ENCODE results near the gene LYL1. TPM values are rescaled to one million over a fixed set of nuclear protein-coding genes. Genes with fewer than 3 reads are reported as not detected.

The LYL1 gene
- total RNA-seq, 1 donor from 2014 or later, result 9.4 TPM

DNA sequence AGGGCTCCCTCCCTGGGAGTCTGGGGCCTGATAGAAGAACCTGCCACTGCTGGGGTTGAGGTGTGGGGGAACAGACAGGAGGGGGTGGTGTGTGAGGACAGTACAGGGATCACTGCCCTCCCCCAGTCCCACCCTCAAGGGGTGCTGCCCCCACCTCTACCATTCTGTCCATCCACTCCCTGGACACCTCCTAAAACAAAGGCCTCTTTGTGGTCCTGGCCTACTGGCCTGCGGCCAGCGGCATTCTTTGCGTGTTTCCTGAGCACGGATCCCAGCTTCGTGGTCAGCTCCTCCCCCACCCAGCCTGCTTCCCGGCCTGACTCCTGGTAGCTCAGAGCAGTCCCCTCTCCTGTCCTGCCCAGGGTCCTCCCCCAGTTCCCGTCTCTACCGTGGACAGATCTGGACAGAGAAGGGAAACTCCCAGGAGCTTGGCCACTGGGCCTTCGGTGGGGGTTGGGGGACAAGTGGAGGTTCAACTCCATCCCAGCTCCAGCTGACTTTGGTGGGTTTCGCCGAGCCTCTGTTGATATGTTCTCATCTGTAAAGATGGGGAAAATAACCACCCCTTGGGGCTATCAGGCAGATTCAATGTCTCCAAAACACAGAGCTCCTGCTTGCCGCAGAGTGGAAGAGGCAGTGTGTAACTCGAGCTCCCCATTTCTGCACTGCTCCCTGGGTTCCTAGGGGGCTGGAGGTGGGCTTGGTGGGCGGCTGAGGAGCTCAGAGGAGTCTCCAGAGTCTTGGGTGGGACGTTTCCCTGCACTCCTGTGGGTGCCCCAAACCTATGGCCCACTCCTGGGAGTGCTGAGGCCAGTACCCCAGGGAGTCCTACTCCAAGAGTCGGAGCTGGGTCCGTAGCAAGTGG is 48.7 kb downstream of the LYL1 start:
- intact Hi-C loops (cut with DNase I), result loop anchor here (1.0 to 10.0 kb wide), 3 partner anchors 15 to 791 kb away; no protein-coding TSS in a partner anchor
- DNase-seq (ENCODE audit: low spot score), result peak; percentile 94

DNA sequence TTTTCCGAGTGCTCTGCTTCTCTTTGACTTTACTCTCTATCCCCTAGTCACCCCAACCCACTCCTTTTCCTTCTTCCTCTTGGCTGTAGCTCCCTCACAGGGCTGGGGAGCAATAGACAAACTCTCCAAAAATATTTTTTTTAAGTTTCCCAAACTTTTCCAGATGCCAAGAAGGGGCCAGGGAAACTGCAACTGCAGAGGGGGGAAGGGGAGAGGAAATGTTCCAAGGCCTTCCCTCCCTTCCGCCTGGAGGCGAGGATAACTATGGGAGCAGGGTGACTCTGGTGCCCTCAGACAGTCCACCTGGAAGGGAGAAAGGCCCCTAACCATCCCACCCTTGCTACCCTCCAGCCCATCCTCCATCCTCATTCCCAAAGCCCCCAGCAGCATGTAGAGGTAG is 49.4 kb downstream of the LYL1 start:
- intact Hi-C loops (cut with DNase I), result loop anchor here (2.0 to 10.0 kb wide), 2 partner anchors 14 to 792 kb away; no protein-coding TSS in a partner anchor
- DNase-seq (ENCODE audit: low spot score), result no peak

- no peak for DNase-seq (ENCODE audit: low spot score)
- intact Hi-C loops (cut with DNase I), result loop anchor here (2.0 to 10.0 kb wide), 2 partner anchors 14 to 792 kb away; no protein-coding TSS in a partner anchor
Measured at GRCh38 chr19:13052447-13053175, 50.0 kb downstream of the LYL1 start.

DNA sequence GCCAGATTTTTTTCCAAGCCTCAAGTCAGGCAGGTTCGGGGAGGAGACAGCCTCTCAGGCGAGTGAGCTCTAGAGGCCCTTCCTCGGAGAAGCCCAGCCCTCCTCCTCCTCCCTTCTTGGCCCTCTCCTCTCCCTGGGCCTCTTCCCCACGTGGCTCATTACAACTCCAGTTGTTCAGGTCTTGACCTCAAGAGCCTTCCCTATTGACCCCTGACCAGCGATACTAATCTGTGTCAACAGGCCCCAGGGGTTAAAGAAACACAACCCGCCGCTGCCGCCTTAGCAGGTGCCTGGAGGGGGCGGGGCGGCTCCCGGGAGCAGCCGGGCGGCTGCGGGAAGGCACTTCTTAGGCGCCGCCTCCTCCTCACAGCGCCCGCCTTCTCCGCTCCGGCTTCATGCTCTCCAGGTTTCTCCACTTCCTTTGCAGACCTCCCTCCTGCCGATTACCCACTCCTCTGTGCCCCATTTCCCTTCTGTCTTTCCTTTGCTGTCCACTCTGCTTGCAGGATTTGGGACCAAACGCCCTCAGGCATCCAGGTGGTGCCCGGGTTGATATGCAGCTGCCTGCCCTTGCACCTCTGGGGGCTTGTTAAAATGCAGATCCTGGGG is 51.0 kb downstream of the LYL1 start:
- no peak for DNase-seq (ENCODE audit: low spot score)
- intact Hi-C loops (cut with DNase I), result loop anchor here (2.0 to 10.0 kb wide), 2 partner anchors 13 to 793 kb away; no protein-coding TSS in a partner anchor

- intact Hi-C loops (cut with DNase I), result loop anchor here (10.0 kb wide), 1 partner anchor 795 kb away; no protein-coding TSS in a partner anchor
- no peak for DNase-seq (ENCODE audit: low spot score)
Measured at GRCh38 chr19:13050274-13050673, 52.4 kb downstream of the LYL1 start.

Other genes with a start within 250 kb of the LYL1 start
- 21.3 TPM for gene DNASE2, start 221.4 kb downstream of the LYL1 start, total RNA-seq
- gene KLF1, start 215.7 kb downstream of the LYL1 start, total RNA-seq, result 0.38 TPM
- 33.2 TPM for gene GCDH, start 211.7 kb downstream of the LYL1 start, total RNA-seq
- gene SYCE2, start 183.6 kb downstream of the LYL1 start, total RNA-seq, result not detected
- 36.3 TPM for gene FARSA, start 169.1 kb downstream of the LYL1 start, total RNA-seq
- gene CALR, start 164.2 kb downstream of the LYL1 start, total RNA-seq, result 412 TPM
- gene RAD23A, start 157.0 kb downstream of the LYL1 start, total RNA-seq, result 143 TPM
- gene GADD45GIP1, start 145.6 kb downstream of the LYL1 start, total RNA-seq, result 23.5 TPM
- 11.4 TPM for gene DAND5, start 133.3 kb downstream of the LYL1 start, total RNA-seq
- 123 TPM for gene NFIX, start 107.4 kb downstream of the LYL1 start, total RNA-seq
- 17.5 TPM for gene TRMT1, start 13.9 kb upstream of the LYL1 start, total RNA-seq
- gene NACC1, start 15.4 kb upstream of the LYL1 start, total RNA-seq, result 33.8 TPM
- 25.7 TPM for gene STX10, start 47.5 kb upstream of the LYL1 start, total RNA-seq
- gene IER2, start 47.6 kb upstream of the LYL1 start, total RNA-seq, result 28.4 TPM

All from cardiac septum (tissue), 1 donor.